NCI-H128 (cell line): ENCODE data around the gene TMBIM6.
A peak's percentile ranks its signal among the peaks of the same experiment; 100 is the strongest.
"Not testable (repeated sequence)": the region's sequence is repeated elsewhere in the genome, so short reads cannot be mapped to it uniquely, and the experiment has no call there.

Source experiments
- DNase-seq: peaks from one replicate; lab custom pipeline; 2025; ENCODE audit not compliant: unreplicated experiment; lab: John Stamatoyannopoulos, UW

The TMBIM6 gene

DNA sequence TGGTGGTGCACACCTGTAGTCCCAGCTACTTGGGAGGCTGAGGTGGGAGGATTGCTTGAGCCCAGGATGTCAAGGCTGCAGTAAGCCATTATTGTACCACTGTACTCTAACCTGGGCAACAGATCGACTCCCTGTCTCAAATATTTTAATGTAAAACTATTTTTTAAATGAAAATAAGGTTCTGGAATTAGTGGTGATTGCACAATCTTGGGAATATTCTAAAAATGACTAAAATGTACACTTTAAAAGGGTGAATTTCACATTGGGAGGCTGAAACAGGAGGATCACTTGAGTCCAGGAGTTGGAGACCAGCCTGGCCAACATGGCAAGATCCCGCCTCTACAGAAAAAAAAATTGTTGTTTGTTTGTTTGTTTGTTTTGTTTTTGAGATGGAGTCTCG, 12.9 kb upstream of the TMBIM6 start:
- no peak for DNase-seq

DNA sequence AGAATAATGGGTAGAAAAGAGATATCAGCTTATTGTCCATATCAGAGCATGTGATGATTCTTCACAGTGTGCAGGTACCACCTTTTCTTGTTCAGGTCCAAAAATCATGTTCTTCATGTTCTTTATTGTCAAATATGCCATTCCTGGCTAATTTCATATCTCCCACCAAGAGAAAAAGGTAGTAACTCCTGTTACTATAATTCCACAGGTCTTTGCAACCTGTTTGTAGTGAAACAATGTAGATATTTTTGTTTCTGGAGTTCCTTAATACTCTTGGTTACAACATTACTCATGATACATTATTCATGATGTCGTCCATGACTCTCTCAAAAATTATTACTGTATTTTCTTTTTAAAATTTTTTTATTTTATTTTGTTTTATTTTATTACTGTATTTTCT, 11.3 kb upstream of the TMBIM6 start:
- no peak for DNase-seq

DNA sequence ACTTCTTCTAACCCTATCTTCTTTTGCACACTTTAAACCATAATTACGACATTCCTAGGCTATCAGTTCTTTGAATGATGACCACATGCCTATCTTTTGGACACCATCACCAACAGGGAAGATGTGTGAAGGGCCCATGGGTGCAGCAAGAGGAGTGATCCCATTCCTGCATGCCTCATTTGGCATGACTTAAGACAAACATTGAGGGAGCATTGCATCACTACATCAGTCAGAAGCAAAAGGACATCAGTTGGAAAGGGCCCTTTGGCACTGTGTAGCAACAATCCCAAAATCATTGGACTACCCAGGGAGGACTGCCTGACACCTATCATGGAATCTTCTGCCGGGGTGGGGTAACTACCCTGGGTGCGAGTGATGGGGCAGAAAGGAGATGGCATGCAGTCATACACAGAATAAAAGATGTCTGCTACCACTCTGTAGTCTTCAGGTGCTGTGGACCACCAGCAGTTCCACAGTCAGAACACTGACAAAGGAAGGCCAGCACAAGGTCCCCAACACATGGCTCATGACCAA, 10.7 kb upstream of the TMBIM6 start:
- DNase-seq: no peak

DNA sequence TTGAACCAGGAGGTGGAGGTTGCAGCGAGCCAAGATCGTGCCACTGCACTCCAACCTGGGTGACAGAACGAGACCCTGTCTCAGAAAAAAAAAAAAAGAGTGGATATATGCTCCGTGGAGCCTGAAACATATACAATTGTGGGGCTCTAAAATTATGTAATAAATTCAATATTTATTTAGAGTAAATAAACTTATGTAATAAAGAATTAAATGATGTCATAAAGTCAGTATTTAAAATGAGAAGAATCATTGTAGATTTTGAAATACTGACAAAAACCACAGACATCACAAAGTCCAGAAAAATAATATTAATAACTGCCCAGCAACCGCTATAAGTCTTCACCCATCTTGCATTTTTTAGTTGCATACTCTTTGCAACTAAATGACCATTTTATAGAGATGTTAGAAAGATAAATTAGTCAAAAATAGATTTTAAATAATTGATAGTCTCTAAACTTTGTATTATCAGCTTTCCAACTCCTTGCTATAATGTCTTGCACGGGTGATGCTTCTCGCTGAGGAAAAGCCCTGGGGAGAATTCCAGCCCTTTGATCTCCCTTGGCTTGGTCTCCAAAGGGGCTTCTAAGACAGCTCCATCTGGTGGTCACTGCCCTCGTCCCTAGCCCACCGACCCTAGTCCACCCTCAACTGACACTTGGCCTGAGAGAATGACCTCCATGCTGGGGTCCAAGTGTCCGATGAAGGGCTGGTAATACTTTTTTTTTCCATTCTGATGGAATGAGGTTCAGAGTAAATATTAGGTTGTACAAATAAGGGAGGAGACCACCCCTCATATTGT, 7.9 kb upstream of the TMBIM6 start:
- DNase-seq: no peak

DNA sequence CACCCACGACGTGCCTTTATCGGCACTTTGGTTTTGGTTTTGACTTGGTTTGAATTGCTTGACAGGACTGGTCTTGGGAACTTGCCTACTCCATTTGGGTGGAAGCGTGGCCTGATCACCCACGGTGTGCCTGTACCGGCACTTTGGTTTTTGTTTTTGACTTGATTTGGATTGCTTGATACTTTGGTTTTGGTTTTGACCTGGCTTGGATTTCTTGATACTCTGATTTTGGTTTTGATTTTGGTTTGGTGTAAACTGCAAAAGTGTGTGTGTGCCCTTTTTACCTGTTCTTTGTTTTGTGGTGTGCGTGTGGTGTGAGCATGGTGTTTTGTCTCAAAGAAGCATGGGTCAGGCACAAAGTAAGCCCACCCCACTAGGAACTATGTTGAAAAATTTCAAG, 6.5 kb upstream of the TMBIM6 start:
- DNase-seq: not testable (repeated sequence)

DNA sequence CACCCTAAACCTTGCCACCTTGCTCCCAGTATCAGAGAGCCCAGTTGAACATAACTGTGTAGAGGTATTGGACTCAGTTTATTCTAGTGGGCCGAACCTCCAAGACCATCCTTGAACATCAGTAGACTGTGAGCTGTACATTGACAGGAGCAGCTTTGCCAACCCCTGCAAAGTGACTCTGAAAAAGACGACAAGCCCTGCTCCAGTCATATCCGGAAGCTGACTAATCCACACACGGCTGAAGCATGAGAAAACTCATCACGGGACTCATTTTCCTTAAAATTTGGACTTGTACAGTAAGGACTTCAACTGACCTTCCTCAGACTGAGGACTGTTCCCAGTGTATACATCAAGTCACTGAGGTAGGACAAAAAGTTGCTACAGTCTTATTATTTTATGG, 2.6 kb upstream of the TMBIM6 start:
- DNase-seq: not testable (repeated sequence)

DNA sequence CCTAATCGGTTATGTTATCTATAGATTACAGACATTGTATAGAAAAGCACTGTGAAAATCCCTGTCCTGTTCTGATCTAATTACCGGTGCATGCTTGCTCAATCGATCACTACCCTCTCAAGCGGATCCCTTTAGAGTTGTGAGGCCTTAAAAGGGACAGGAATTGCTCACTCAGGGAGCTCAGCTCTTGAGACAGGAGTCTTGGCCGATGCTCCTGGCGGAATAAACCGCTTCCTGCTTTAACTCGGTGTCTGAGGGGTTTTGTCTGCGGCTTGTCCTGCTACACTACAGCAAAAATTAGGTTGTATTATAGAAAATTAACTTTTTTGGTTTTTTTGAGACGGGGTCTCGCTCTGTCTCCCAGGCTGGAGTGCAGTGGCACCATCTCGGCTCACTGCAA, 1.1 kb upstream of the TMBIM6 start:
- DNase-seq: not testable (repeated sequence)

DNA sequence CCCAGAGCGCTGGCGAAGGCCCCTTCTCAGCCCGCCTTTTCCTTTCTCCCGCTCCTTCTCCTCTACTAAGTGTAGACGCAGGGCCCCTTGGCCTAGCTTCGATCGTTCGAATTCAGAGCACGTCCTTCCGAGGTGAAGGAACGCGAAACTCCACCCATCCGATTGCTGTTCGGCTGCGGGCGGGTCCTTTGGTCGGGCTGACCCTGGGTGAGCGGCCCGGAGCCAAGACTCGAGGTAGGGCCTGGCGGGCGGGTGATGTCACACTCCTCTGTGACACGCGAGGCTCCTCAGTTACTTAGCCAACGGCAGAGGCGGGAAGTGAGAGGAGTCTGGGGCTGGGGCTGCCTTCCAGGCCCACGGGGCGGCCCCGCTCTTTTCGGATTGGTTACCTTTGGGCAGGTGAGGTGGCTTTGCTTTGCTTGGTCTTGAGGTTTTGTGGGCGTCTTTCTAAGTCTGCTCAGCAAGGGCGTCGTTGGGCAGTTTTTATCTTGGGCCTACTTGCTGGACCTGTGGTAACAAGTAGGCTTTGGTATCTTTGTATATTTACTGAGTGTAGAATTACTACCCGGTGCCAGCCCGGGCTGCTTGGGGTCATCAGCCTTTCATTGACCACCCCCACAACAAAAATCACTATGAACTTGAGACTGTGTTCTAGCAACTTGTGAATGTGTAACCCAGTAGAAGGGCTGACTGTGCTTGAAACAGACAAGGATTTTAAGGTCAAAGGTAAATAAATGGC, 694 bp downstream of the TMBIM6 start:
- DNase-seq: peak; percentile 72

DNA sequence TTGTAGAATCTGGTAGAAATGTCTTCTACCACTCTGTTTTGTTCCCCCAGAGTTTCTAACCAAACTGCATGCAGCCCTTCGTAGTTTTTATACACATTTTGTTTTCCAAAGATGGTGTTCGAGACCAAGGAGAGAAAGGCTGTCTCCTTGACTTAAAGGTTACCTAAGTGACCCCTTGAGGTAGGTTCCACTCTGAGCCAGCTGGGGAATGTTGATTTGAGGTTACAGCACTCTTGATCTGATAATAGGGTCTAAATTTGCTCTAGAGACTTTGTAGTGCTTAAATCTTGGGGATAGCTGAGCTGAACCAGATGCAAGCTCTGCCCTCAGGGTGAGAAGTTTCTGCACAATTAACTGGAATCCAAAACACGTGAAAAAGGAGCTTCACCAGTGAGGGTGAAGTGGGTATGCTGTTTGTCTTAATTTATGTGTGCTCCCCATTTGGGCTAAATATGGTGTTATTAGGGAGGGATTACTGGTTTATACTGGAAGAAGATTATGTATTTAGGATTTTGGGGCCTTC, 3.1 kb downstream of the TMBIM6 start:
- no peak for DNase-seq

DNA sequence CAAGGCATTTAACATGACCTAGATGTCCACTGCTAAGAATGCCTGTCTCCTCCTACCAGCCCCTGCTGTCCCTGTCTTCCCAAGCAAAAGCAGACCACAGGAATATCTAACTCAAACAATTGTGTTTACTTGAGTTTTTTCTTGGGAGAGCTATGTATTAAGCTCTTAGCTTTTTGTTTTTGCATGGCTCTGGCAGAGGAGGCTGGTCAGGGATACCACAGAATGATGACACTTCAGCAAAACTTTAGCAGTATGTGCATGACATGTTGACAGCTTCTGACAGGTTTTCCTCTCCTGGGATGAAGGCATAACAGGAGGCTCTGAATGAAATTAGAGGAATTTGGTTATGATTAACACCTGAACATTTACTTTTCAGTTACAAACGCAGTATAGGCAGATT, 6.9 kb downstream of the TMBIM6 start:
- no peak for DNase-seq

DNA sequence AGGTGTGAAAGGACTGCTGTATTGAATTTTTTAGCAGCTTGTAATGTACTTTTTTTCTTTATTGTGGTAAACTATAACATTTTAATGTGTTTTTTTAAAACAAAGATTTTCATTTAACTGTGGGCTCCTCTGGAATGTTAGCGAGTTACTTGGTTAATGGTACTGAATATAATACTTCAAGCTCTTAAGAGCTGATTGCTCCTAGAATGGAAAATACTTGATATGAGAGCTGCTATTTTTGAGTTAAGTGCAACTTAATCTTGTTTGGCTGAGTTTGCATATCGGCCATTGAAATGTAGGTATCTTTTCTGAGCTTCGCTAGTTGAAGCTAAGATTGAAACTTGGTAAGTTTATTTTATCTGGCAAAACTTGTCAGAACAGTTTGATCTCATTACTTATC, 7.4 kb downstream of the TMBIM6 start:
- DNase-seq: no peak

DNA sequence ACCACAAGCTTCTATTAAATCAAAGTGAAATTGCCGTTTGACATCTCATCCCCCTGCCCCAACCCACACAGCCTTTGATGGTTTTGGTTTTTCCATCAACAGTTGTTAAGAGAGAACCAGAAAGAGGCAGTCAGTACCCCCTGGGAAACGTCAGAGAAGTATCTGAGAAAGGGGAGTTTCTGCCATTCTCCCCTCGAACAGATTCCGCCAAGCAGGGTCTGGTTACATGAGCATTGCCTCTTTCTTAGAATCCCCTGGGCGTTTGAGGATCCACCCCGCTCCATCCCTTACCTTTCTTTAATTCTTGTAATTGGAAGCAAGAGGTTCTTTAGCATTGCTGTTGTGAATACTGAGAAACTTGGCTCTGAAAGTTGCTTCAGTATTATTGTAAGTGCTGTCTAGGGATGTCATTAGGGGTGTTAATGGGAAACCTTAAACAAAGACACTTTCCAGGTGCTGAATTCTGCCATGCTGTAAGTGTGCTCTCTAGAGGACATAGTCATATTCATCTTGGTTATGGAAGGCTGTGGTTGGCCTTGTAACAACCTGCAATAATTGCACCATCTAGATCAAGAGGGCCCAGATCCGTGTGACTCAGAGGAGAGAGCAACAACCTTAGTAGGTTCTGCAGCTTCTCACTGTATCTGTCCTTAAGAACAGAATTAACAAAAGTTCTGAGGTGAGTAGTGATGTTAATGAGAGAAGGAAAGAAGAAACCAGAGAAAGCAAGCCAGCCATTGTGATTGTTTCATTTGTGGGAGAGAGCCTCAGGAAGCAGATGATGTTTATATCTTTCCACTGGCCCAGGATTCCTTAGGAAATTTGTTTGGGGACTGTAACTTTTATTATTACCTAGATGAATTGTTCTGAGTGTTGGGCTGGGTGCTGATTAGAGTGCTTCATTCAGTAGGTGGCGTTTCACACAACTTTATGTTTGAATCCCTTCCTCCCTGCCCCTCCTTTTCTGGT, 9.0 kb downstream of the TMBIM6 start:
- DNase-seq: no peak

DNA sequence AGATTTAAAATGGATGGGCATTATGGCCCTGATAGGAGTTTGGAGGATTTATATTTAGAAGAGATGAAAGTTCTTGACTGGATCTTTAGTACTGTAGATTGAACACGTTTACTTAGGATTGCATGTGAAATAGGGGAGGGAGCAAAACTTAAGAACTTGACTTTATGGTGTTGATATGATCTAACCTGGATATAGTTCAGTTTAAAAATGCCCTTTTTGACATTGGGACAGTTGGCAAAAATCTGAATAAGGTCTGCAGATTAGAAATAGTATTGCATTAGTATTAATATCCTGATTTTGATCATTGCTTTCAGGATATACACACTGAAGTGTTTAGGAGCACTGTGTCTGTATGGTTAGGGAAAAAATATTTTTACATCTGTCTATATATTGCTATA, 9.6 kb downstream of the TMBIM6 start:
- DNase-seq: no peak

DNA sequence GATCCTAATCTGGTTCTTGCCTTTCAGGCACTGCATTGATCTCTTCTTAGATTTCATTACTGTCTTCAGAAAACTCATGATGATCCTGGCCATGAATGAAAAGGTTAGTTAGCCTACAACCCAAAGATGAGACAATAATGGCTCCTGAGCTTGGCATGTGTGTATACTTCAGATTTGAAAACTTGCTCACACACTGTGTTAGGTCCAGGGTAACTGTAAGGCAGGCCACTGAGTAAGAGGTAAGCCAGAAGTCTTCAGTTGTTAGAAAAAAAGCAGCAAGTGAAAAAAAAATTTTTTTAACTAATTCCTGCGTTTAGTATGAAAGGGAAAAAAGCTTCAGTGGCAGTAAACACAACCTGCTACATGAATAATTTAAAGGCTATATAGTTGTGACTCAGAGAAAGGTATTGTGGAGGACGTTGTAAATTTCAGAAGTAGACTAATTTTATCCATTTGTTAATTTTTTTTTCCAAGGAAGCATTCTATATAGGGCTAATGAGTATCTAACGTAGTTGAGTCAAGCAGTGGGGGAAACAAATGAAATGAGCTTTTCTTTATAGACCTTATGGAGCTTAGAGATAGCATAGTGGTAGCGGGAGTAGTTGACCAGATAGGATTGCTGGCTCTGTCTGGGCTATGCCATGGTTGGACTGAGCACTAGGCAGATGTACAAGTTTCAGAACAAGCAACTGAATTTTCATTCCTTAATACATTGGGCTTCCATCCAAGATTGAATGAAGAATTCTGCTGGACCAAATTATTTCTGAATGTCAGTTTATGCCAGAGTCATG, 20.5 kb downstream of the TMBIM6 start:
- DNase-seq: no peak

DNA sequence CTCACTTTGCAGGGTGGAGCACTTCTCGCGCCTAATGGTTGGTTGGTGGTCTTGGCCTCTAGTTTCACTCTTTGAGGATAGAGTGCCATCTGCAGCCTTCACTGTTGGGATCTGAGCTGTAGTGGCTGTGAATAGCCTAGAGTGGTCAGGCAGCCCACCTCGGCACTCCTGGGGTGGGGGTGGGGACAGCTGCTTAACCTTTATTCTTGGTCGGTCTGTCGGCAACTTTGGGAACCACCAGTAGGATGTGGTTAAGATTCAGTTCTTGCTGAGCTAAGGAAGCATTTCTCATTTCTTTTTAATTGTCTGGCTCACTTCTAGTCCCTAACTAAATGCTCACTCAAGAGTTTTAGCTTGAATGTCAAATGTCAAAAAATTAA, 21.1 kb downstream of the TMBIM6 start:
- DNase-seq: no peak

DNA sequence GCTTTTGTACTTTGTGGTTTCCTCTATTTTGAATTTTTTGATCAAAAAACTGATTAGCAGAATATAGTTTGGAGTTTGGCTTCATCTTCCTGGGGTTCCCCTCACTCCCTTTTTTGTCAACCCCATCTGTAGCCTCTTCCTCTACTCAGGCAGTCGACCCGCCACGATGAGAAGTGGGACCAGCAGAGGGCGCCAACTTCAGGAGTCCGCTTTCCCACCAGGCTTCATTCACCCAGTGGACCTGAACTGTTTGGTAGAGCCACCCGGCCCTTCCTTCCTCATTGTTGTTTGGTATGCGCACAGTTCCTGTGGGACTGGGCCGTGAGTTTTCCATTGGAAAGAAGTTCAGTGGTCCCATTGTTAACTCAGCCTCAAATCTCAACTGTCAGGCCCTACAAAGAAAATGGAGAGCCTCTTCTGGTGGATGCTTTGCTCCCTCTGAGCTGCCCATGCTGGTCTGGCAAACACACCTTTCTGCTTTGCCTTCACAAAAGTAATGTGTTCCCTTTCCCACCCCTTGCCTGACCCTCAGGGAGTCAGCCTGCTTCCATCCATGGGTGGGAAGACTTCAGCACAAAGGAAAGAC, 21.7 kb downstream of the TMBIM6 start:
- no peak for DNase-seq

DNA sequence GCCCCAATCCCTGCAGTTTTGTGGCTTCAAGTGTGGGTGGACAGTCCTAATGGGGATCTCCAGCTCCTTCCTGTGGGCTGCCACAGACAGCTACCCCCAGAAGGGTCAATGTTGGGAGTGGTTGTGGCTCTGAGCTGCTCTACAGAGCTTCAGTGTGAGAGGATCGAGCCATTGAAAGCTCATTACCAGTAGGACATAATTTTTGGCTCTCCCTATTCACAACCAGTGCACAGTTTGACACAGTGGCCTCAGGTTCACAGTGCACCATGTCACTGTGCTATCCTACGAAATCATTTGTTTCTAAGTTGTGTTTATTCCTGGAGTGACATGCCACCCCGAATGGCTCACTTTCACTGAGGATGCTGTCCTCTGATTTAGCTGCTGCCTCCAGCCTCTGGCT, 22.8 kb downstream of the TMBIM6 start:
- no peak for DNase-seq

DNA sequence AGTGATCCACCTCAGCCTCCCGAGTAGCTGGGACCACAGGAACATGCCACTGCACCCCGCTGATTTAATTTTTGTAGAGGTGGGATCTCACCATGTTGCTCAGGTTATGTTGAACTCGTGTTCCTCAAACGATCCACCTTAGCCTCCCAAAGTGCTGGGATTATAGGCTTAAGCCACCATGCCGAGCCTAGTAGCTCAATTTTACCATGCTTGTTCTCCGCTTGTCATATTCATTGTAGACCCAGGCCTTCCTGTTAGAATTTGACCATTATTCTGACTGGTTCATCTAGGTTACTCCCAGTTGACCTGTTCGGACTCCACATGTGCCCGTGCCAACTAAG, 24.7 kb downstream of the TMBIM6 start:
- no peak for DNase-seq

DNA sequence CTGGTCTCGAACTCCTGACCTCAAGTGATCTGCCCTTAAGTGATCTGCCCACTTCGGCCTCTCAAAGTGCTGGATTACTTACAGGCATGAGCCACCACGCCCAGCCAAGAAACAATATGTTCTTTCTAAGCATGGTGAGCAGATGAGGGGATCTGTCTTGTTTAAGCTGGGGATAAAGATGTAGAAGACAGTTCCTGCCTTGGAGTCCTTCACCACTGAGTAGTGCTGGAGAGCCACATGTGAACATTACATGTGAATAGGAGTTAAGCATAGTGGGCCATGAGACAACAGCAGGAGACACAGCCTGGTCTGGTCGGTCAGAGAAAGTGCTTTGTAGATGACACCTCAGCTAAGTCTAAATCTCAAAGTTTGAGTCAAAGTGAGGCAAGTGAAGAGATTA, 26.0 kb downstream of the TMBIM6 start:
- no peak for DNase-seq

DNA sequence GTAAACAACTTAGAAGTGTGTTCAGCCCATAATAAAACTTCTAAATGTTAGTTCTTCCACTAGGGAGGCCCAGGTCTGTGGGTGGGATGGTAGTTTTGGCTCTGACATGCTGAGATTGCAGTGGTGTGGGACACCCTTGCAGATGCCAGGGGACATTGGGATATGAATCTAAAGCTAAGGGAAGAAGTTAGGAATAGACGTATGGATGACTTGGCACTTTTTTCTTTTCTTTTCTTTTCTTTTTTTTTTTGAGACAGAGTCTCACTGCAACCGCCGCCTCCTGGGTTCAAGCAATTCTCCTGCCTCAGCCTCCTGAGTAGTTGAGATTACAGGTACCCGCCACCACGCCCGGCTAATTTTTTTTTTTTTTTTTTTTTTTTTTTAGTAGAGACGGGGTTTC, 31.7 kb downstream of the TMBIM6 start:
- not testable (repeated sequence) for DNase-seq
